SK-N-MC (cell line): ENCODE results near the gene SMAD4.

Experiments used
- DNase-seq: peaks from one replicate; pipeline ENCODE4 v3.0.0-alpha.2; 2011; ENCODE audit warnings: low read depth, low spot score
- H3K27ac ChIP-seq: fragments of 200-600 bp; sonication (generic); 2 replicates; pipeline ENCODE4 v1.5.1; 2016; ENCODE audit warnings: mixed run types
- H3K36me3 ChIP-seq: fragments of 200-600 bp; sonication (generic); 2 replicates; pipeline ENCODE4 v1.6.1; 2017; ENCODE audit warnings: antibody characterized with exemption, low read length, mixed read lengths; ENCODE audit not compliant: insufficient read depth
- H3K4me3 ChIP-seq: fragments of 200-600 bp; sonication (generic); 2 replicates; pipeline ENCODE4 v1.5.1; 2016
- H3K9ac ChIP-seq: fragments of 200-600 bp; sonication (generic); 2 replicates; pipeline ENCODE4 v1.8.0; 2017; ENCODE audit warnings: mixed run types, mixed read lengths; ENCODE audit not compliant: insufficient read length
- H3K9me3 ChIP-seq: fragments of 200-600 bp; sonication (generic); 2 replicates; pipeline ENCODE4 v1.6.1; 2017; ENCODE audit warnings: low read depth, mild to moderate bottlenecking, antibody characterized with exemption, low read length, moderate library complexity, mixed read lengths
- EZH2 ChIP-seq: fragments of 200-600 bp; sonication (generic); IDR thresholded peaks from one replicate; pipeline ENCODE4 v1.6.1; 2017; ENCODE audit warnings: antibody characterized with exemption
- FOXP2 ChIP-seq: optimal IDR thresholded peaks from 2 replicates; pipeline ENCODE3; 2011; ENCODE audit warnings: mild to moderate bottlenecking, moderate library complexity; ENCODE audit not compliant: insufficient read depth; ENCODE audit errors: extremely low read length, control extremely low read depth
- POLR2AphosphoS5 ChIP-seq: IDR thresholded peaks from 2 replicates; pipeline ENCODE4 v1.6.1; 2012; ENCODE audit warnings: mild to moderate bottlenecking, low read depth, low read length, borderline replicate concordance

SMAD4 gene

DNA sequence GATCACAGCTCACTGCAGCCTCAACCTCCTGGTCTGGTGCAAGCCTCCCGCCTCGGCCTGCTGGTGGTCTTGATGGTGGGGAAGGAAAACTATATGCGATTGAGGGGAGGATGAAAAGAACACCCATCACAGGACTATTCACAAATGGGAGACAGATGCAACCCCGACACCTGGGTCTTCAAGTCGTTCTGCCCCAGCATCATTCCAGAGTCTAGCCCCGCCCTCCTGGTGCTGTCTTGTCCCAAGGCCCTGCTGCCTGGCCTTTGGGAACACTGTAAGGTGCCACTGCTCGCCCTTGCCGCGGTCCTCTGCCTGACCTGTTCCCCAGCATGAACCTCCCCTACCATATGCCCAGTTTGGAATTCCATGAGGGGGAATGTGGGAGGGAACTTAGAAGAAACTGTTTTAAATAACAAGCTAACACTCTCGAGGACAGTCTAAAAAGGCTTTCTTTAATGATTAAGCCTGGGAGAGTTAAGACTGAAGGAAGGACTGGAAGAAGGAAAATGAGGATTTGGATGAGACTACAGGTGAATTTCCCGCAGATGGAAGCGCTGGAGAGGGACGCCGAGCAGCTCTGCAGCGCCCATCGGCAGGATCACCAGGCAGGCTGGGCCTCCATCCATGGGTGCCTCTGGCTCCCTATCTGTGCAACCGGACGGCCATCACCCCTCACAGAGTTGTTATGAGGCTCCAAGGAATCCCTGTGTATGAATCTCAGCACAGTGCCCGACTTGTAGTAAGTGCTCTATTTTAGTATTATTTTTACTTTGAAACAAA lies 92.4 kb downstream of the SMAD4 start:
- Histone ChIP-seq H3K9me3 (no peaks in the 10 kb centered on the region), H3K4me3 (no peak overlapping the region), H3K9ac (no peak overlapping the region), H3K27ac (no peak overlapping the region), H3K36me3 (no peaks in the 10 kb centered on the region)
- TF ChIP-seq EZH2 (no peak), FOXP2 (no peak), POLR2AphosphoS5 (no peak)
- DNase-seq, result no peak

DNA sequence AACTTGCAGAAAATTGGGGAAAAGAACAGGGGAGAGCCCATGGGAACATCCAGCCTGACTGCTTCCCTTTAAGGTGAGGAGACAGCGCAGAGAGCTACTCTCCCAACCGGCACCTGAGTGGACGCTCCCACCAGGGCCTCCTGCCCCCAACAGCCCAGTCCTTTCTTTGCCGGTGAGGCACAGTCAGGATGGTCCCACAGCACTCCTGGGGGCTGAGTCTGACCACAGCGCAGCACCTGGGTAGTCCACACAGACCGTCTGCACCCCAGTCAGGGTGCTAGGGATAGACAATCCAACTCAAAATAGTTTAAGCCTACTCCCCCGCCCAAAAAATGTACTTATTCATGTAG lies 93.0 kb downstream of the SMAD4 start:
- Histone ChIP-seq H3K36me3 (no peaks in the 10 kb centered on the region), H3K27ac (no peak overlapping the region), H3K4me3 (no peak overlapping the region), H3K9me3 (no peaks in the 10 kb centered on the region), H3K9ac (no peak overlapping the region)
- TF ChIP-seq POLR2AphosphoS5 (no peak), EZH2 (no peak), FOXP2 (no peak)
- DNase-seq, result no peak

DNA sequence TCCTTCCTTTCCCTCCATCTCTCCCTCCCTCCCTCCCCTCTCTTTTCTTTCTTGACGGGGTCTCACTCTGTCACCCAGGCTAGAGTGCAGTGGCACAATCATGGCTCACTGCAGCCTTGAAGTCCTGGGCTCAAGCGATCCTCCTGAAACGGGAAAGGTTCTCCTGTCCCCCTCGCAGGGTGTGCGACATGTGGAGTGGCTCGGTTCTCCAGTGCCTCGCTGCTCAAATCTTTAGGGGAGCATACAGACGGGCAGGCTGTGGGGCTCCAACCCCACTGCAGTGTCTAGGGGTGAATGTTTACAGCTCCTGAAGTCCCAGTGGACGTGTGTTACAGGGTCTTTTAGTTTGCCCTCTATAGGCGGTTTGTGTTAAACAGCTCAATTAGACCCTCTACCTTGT lies 93.5 kb downstream of the SMAD4 start:
- TF ChIP-seq EZH2, result no peak
- TF ChIP-seq POLR2AphosphoS5, result no peak
- TF ChIP-seq FOXP2, result no peak
- no peaks in the 10 kb centered on the region for H3K9me3 ChIP-seq
- H3K4me3 ChIP-seq, result no peak overlapping the region
- no peak overlapping the region for H3K9ac ChIP-seq
- H3K36me3 ChIP-seq, result no peaks in the 10 kb centered on the region
- H3K27ac ChIP-seq, result no peak overlapping the region
- no peak for DNase-seq

DNA sequence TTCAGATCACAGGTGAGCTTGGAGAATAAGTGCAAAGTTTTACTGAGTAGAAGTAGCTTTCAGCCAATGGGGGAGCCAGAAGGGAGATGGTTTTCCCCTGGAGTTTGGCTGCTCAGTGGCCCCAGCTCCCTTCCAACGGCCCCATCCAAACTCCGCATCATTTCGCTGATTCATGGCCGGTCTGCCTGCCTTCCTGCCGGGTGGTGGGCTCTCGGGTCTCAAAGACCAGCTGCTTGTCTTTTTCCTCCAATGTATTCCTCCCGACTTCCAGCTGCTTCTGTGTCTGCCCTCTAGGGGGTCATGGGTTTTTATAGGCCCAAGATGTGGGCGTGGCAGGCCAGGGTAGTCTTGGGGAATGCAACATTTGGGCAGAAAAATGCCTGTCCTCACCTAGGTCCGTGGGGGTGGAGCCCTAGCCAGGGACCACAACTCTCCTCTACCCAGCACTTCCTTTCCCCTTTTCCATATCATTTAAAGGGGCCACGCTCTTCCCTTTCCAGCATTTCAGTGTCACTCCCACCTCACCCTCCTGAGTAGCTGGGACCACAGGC lies 94.0 kb downstream of the SMAD4 start:
- Histone ChIP-seq H3K4me3 (no peak overlapping the region), H3K27ac (no peak overlapping the region), H3K36me3 (no peaks in the 10 kb centered on the region), H3K9ac (no peak overlapping the region), H3K9me3 (no peaks in the 10 kb centered on the region)
- TF ChIP-seq EZH2 (no peak), FOXP2 (no peak), POLR2AphosphoS5 (no peak)
- no peak for DNase-seq

DNA sequence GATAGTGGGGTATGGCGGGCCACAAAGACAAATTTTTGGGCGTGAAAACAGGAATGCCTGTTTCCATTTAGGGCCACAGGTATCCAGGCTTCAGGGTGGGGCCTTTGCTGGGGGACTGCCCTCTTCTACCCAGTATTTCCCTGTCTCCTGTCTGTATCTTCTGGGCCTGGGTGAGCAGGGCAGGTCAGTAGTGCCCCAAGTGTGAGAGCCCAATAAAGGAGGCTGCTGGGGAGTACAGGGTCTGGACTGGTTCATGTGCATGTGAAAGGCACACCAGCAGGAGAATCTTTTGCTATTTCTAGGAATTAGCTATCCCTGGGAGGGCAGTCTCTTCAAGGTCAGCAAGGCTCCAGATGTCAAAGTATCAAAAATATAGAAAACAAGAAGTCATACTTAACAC lies 96.0 kb downstream of the SMAD4 start:
- no peak for DNase-seq

DNA sequence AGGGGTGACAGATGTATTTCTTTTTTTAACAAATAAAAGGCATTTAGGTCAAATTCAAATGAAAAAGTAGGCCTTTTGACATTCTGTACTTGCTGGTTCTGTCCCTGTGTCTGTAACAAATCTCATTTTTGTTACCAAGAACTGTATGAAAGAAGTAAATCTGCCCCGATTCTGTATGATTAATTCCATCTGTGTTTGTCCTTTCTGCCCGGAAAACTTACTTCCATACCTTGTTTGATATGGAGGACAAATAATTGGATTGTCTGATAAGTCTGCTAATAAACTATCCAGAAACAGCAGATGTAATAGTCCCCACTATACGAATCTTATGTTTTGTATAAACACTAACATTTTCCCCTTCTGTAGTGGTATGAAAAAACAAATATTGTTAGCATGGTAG lies 97.7 kb downstream of the SMAD4 start:
- DNase-seq, result no peak
- H3K9me3 ChIP-seq, result no peaks in the 10 kb centered on the region
- no peak overlapping the region for H3K4me3 ChIP-seq
- H3K27ac ChIP-seq, result no peak overlapping the region
- H3K9ac ChIP-seq, result no peak overlapping the region
- TF ChIP-seq POLR2AphosphoS5, result no peak
- TF ChIP-seq FOXP2, result no peak
- no peak for TF ChIP-seq EZH2
- no peaks in the 10 kb centered on the region for H3K36me3 ChIP-seq

More for the DNA sequence above, 96.0 kb downstream of the SMAD4 start:
- Histone ChIP-seq H3K4me3 (no peak overlapping the region), H3K36me3 (no peaks in the 10 kb centered on the region), H3K27ac (no peak overlapping the region), H3K9ac (no peak overlapping the region), H3K9me3 (no peaks in the 10 kb centered on the region)
- TF ChIP-seq POLR2AphosphoS5 (no peak), EZH2 (no peak), FOXP2 (no peak)

DNA sequence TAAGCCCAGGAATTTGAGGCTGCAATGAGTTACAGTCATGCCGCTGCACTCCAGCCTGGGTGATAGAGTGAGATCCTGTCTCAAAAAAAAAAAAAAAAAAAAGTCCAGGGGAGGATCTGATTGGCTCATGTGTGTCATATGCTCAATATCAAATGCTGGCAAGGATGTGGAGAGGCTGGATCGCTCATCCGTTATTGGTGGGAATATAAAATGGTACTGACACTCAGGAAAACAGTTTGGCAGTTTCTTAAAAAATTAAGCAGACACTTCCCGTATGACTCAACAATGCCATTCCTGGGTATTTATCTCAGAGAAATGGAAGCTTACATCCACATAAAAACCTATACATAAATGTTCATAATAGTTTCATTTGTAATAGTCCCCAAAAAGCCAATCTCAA lies 98.5 kb downstream of the SMAD4 start:
- DNase-seq, result no peak
- Histone ChIP-seq H3K4me3 (no peak overlapping the region), H3K27ac (no peak overlapping the region), H3K36me3 (no peaks in the 10 kb centered on the region), H3K9ac (no peak overlapping the region), H3K9me3 (no peaks in the 10 kb centered on the region)
- no peak for TF ChIP-seq EZH2
- no peak for TF ChIP-seq FOXP2
- no peak for TF ChIP-seq POLR2AphosphoS5

DNA sequence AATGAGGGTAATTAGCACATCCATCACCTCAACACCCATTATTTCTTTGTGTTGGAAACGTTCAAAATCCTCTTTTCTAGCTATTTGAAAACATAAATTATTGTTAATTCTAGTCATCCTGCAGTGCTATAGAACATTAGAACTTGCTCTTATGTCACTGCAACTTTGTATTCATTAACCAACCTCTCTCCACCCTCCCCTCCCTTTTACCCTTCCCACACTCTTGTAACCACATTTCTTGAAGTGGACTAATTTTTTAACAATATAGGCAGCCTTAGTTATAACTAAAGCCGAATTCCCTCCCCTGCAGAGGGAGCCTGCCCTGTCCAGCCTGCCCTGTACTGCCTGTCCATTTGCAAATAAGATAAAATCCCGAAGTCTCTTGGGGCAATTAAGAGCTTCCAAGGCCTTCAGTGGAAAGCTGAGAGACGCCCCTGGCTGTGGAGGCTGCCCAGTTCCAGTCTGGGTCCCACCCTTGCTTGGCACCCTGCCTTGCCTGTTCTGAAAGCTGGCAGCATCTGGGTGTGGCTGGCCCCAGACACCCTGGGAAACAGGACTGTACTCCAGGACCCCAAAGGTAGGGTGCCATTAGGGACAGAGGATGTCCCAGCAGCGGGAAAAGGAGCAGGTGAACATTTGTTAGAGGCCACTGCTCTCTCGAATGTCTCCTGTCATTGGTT lies 102.4 kb downstream of the SMAD4 start:
- DNase-seq, result no peak
- no peak overlapping the region for H3K9ac ChIP-seq
- TF ChIP-seq EZH2 (no peak), POLR2AphosphoS5 (no peak), FOXP2 (no peak)
- no peak overlapping the region for H3K4me3 ChIP-seq
- no peaks in the 10 kb centered on the region for H3K9me3 ChIP-seq
- H3K27ac ChIP-seq, result no peak overlapping the region
- no peaks in the 10 kb centered on the region for H3K36me3 ChIP-seq
